ENCODE measurements around the gene TAS2R46.
"Not testable (repeated sequence)": the region's sequence is repeated elsewhere in the genome, so short reads cannot be mapped to it uniquely, and the experiment has no call there.

Gene TAS2R46

DNA sequence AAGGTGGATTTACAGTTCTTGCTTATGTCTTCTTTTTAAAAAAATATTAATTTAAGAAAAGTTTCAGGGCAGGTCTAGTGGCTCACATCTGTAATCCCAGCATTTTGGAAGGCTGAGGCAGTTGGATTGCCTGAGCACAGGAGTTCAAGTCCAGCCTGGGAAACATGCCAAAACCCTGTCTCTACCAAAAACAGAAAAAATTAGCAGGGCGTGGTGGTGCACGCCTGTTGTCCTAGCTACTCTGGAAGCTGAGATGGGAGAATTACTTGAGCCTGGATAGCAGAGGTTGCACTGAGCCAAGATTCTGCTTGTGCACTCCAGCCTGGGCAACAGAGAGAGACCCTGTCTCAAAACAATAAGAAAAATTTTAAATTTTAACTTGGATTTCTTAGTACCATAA, 5.4 kb upstream of the TAS2R46 start:
- H3K27ac ChIP-seq: no peak overlapping the region
- TF ChIP-seq, protein P1, sequence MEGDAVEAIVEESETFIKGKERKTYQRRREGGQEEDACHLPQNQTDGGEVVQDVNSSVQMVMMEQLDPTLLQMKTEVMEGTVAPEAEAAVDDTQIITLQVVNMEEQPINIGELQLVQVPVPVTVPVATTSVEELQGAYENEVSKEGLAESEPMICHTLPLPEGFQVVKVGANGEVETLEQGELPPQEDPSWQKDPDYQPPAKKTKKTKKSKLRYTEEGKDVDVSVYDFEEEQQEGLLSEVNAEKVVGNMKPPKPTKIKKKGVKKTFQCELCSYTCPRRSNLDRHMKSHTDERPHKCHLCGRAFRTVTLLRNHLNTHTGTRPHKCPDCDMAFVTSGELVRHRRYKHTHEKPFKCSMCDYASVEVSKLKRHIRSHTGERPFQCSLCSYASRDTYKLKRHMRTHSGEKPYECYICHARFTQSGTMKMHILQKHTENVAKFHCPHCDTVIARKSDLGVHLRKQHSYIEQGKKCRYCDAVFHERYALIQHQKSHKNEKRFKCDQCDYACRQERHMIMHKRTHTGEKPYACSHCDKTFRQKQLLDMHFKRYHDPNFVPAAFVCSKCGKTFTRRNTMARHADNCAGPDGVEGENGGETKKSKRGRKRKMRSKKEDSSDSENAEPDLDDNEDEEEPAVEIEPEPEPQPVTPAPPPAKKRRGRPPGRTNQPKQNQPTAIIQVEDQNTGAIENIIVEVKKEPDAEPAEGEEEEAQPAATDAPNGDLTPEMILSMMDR (conservative IDR thresholded peaks at IDR 0.05): no peak

- TF ChIP-seq, protein P1 (conservative IDR thresholded peaks at IDR 0.05): no peak
- H3K27ac ChIP-seq: no peak overlapping the region
Observed at GRCh38 chr12:11059784-11060183, 2.3 kb downstream of the TAS2R46 start.

DNA sequence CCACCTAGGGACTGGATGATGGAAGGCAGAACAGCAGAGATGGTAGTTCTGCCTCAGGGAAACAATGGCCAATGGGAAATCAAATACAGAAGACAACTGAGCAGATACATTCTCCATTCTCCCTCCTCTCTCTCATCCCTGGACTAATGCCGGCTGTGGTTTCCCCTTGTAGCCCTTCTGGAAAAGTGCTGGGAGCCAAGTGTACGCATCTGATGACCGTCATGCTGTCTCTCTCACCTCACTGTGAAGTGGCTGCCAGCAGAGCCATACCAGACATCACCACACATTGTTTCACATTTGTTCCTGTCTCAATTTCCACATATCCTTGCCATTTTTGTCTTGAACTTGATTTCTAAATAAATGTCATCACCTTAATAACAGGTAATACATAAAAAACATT, 3.1 kb downstream of the TAS2R46 start:
- TF ChIP-seq, protein P1 (conservative IDR thresholded peaks at IDR 0.05): no peak
- no peak overlapping the region for H3K27ac ChIP-seq

DNA sequence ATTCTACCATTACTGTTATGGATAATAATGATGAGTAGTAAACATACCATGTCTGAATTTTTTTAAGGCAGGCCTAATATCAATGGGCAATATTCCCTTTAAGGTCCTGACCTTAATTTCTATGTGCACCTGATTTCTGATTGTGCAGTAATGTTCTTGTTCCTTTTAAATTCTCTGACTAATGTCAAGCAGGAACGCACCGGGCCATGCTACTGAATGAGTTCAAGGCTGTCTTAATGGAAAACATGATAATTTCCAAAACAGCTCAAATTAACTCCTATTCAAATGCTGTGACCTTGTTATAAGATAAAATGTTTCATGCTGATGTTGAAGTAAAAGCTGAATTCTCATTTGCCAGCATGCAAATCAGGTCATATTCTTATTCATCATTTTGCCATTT, 6.8 kb downstream of the TAS2R46 start:
- TF ChIP-seq, protein P1 (conservative IDR thresholded peaks at IDR 0.05): no peak
- no peak overlapping the region for H3K27ac ChIP-seq

DNA sequence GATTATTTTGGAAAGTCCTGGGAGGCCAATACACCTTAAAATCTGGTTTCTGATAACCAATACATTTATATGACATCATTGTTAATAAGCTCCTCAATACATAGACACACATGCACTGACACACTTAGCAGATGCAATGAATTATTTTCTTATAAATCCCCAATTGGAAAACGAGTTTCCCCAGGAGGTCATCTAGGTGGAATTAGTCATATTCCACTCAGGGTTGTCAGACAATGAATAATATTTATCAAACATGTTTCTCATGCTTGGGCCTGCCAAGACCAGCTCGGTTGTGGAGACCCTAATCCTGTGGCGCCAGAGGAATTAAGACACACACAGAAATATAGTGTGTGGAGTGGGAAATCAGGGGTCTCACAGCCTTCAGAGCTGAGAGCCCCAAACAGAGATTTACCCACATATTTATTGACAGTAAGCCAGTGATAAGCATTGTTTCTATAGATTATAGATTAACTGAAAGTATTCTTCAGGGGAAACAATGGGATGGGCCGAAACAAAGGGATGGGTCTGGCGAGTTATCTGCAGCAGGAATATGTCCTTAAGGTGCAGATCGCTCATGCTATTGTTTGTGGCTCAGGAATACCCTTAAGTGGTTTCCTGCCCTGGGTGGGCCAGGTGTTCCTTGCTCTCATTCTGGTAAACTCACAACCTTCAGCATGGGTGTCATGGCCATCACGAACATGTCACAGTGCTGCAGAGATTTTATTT, 12.1 kb downstream of the TAS2R46 start:
- not testable (repeated sequence) for H3K27ac ChIP-seq

DNA sequence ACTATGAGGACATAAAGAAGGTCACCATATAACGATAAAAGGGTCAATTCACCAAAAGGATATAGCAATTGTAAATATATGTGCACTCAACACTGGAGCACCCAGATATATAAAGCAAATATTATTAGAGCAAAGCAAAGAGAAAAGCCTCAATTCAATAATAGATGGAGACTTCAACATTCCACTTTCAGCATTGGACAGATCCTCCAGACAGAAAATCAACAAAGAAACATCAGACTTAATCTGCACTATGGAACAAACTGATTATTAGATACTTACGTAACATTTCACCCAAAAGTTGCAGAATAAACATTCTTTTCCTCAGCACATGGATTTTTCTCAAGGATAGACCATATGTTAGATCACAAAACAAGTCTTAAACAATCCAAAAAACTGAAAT, 20.7 kb downstream of the TAS2R46 start:
- H3K27ac ChIP-seq: not testable (repeated sequence)

DNA sequence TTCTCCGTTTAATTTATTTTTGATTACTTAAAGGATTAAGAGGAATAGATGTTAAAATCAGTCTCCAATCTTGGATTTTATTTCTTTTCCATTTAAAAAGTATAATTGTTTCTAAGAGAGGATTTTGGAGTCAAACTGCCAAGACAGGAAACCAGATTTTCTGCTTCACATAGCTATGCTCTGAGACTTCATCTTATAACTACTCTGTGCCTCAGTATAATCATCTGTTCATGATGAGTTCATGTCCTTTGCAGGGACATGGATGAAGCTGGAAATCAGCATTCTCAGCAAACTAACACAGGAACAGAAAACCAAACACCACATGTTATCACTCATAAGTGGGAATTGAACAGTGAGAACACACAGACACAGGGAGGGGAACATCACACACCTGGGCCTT, 21.9 kb downstream of the TAS2R46 start:
- H3K27ac ChIP-seq: no peak overlapping the region
- TF ChIP-seq, protein P1 (conservative IDR thresholded peaks at IDR 0.05): no peak

DNA sequence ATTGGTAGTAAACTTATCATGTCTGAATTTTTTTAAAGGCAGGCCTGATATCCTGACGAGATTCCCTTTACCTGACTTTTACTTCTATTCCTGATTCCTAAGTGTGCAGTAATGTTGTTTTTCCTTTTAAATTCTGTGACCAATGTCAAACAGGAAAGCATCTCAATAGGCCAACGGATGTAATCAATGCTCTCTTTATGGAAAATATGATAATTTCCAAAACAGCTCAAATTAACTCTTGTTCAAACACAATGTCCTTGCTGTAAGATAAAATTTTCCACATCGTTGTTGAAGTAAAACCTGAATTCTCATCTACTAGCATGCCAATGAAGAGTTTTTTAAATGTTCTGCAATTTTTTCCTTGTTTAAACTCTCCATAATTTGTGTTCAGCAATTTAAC, 22.9 kb downstream of the TAS2R46 start:
- H3K27ac ChIP-seq: no peak overlapping the region
- TF ChIP-seq, protein P1 (conservative IDR thresholded peaks at IDR 0.05): no peak

DNA sequence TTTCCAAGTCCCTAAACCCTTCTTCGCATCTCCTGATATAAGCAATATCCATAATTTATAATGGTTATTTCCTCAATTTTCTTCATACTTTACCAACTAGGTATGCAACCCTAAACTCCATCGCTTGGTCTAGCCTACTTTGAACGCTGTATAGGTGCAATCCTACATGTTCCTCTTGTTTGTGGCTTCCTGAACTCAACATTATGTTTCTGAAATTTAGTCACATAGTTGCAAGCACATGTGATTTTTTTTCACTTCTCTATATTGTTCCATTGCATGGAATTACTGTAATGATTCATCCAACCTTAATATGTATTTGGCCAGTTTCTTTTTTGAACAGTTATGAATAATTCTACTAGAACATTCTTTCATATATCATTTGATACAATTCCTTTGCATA, 28.1 kb downstream of the TAS2R46 start:
- not testable (repeated sequence) for H3K27ac ChIP-seq

Data from VCaP (cell line).